Vagina (tissue), 2 donors: Measurements from ENCODE around the gene SPHK2. TPM values are rescaled to one million over a fixed set of nuclear protein-coding genes. Genes with fewer than 3 reads are reported as not detected.
"Not testable (repeated sequence)": the region's sequence is repeated elsewhere in the genome, so short reads cannot be mapped to it uniquely, and the experiment has no call there.

ENCODE experiments used
- DNase-seq, 2 donors: peaks; one replicate each; pipeline ENCODE4 v3.0.0-alpha.2; 2017; ENCODE audit errors: extremely low spot score in 2 of 2
- H3K27ac ChIP-seq: fragments of 200-600 bp; sonication (generic); one replicate; pipeline ENCODE4 v1.5.1; 2019
- H3K27me3 ChIP-seq: fragments of 200-600 bp; sonication (generic); one replicate; pipeline ENCODE4 v1.5.1; 2019
- H3K36me3 ChIP-seq, 2 donors: fragments of 200-600 bp; sonication (generic); one replicate each; pipeline ENCODE4 v1.5.1; 2017 to 2019
- H3K4me1 ChIP-seq: fragments of 200-600 bp; sonication (generic); one replicate; pipeline ENCODE4 v1.5.1; 2019
- H3K4me3 ChIP-seq, 2 donors: fragments of 200-600 bp; sonication (generic); 1 replicate in 1 of 2; 2 replicates in 1 of 2; pipeline ENCODE4 v1.5.1; 2016 to 2019
- H3K9me3 ChIP-seq: fragments of 200-600 bp; sonication (generic); one replicate; pipeline ENCODE4 v1.5.1; 2019
- POLR2A ChIP-seq, 2 donors: fragments of 450-650 bp; IDR thresholded peaks; one replicate each; pipeline ENCODE4 v1.6.1; 2017; ENCODE audit warnings: antibody characterized with exemption in 2 of 2, mild to moderate bottlenecking in 2 of 2, moderate library complexity in 2 of 2
- POLR2AphosphoS5 ChIP-seq, 2 donors: sonication (generic); formaldehyde crosslinking; IDR thresholded peaks; one replicate each; pipeline ENCODE4 v1.9.0; 2017; ENCODE audit warnings: antibody characterized with exemption in 2 of 2, mild to moderate bottlenecking in 2 of 2, low read depth in 1 of 2; ENCODE audit not compliant: insufficient read depth in 1 of 2
- intact Hi-C: fragments of 100-400 bp; cut with DNase I; formaldehyde crosslinking; loops from one replicate; pipeline ENCODE4 v1.15.1; 2023
- total RNA-seq: library from RNA; depleted of rRNA; stranded (reverse); fragments of >200 nt; gene quantifications from one replicate; pipeline ENCODE4 v1.2.3, GENCODE V29; 2016
- TF ChIP-seq, protein P1 (sequence below), 3 experiments: fragments of 450-650 bp in 2 of 3; fragments of 200-600 bp in 1 of 3; sonication (generic) in 1 of 3; IDR thresholded peaks; one replicate each; pipeline ENCODE4 v1.5.1; 2017 to 2019; ENCODE audit warnings: antibody characterized with exemption in 3 of 3, mild to moderate bottlenecking in 2 of 3, moderate library complexity in 2 of 3

The SPHK2 gene
- total RNA-seq, 1 donor from 2014 or later, result 19.9 TPM

DNA sequence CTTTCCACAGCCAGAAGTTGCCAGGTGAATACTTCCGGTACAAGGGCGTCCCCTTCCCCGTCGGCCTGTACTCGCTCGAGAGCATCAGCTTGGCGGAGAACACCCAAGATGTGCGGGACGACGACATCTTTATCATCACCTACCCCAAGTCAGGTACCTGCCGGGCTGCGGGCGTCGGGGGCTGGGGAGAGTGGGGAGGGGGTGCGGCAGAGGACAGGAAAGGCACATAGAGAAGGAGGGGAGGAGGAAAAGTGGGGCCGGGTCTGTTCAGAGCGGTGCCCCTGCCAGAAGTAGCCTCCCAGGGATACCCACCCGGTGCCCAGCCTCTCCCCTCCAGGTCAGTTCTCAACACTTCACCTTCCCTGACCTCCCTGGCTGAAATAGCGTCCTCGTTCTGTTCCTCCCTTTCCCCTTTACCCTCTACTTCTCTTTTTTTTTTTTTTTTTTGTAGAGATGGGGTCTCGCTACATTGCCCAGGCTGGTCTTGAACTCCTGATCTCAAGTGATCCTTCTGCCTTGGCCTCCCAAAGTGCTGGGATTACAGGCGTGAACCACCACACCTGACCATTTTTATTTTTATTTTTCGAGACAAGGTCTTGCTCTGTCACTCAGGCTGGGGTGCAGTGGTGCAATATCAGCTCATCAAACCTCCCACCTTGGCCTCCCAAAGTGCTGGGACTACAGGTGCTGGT, 43.2 kb upstream of the SPHK2 start:
- Histone ChIP-seq H3K4me3 (no peak overlapping the region), H3K27me3 (no peaks in the 10 kb centered on the region), H3K4me1 (no peaks in the 10 kb centered on the region), H3K9me3 (no peaks in the 10 kb centered on the region), H3K27ac (no peak overlapping the region), H3K36me3 (no peaks in the 10 kb centered on the region)
- TF ChIP-seq POLR2A (IDR thresholded peaks at IDR 0.05) (no peak), POLR2AphosphoS5 (IDR thresholded peaks at IDR 0.05; ENCODE audit: insufficient read depth in 1 of 2, low read depth in 1 of 2) (no peak)
- TF ChIP-seq, protein P1, sequence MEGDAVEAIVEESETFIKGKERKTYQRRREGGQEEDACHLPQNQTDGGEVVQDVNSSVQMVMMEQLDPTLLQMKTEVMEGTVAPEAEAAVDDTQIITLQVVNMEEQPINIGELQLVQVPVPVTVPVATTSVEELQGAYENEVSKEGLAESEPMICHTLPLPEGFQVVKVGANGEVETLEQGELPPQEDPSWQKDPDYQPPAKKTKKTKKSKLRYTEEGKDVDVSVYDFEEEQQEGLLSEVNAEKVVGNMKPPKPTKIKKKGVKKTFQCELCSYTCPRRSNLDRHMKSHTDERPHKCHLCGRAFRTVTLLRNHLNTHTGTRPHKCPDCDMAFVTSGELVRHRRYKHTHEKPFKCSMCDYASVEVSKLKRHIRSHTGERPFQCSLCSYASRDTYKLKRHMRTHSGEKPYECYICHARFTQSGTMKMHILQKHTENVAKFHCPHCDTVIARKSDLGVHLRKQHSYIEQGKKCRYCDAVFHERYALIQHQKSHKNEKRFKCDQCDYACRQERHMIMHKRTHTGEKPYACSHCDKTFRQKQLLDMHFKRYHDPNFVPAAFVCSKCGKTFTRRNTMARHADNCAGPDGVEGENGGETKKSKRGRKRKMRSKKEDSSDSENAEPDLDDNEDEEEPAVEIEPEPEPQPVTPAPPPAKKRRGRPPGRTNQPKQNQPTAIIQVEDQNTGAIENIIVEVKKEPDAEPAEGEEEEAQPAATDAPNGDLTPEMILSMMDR (IDR thresholded peaks at IDR 0.05), result no peak
- DNase-seq, result no peak
- intact Hi-C loops, result no loop called here

DNA sequence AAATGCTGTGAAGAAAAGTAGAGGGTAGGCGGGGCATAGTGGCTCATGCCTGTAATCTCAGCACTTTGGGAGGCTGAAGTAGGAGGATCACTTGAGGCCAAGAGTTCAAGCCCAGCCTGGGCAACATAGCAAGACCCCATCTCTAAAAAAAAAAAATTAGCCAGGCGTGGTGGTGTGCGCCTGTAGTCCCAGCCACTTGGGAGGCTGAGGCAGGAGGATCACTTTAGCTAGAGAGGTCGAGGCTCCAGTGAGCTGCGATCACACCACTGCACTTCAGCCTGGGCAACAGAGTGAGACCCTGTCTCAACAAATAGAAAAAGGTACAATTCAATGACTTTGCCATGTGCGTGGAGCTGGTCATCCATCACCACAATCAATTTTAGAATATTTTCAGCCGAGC, 41.4 kb upstream of the SPHK2 start:
- H3K4me1 ChIP-seq, H3K36me3 ChIP-seq, H3K27me3 ChIP-seq, intact Hi-C loops, H3K27ac ChIP-seq, H3K9me3 ChIP-seq, DNase-seq, H3K4me3 ChIP-seq: not testable (repeated sequence)

DNA sequence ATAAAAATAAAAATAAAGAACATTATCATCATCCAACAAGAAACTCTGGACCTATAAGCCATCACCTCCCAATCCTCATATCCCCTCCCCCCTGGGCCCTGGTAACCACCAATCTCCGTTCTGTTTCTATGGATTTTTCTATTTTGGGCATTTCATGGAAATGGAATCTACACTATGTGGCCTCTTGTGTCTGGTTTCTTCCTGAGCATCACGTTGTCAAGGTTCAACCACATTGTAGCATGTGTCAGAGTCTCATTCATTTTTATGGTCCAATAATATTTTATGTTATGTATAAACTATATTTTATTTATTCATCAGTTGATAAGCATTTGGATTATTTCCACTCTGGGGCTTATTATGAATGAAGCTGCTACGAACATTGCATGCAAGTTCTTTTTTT, 40.4 kb upstream of the SPHK2 start:
- Histone ChIP-seq H3K9me3 (no peaks in the 10 kb centered on the region), H3K36me3 (no peaks in the 10 kb centered on the region), H3K4me3 (no peak overlapping the region), H3K27ac (no peak overlapping the region), H3K4me1 (no peaks in the 10 kb centered on the region), H3K27me3 (no peaks in the 10 kb centered on the region)
- DNase-seq, result no peak
- intact Hi-C loops, result no loop called here
- TF ChIP-seq, protein P1 (IDR thresholded peaks at IDR 0.05), result no peak
- TF ChIP-seq POLR2AphosphoS5 (IDR thresholded peaks at IDR 0.05; ENCODE audit: insufficient read depth in 1 of 2, low read depth in 1 of 2) (no peak), POLR2A (IDR thresholded peaks at IDR 0.05) (no peak)

DNA sequence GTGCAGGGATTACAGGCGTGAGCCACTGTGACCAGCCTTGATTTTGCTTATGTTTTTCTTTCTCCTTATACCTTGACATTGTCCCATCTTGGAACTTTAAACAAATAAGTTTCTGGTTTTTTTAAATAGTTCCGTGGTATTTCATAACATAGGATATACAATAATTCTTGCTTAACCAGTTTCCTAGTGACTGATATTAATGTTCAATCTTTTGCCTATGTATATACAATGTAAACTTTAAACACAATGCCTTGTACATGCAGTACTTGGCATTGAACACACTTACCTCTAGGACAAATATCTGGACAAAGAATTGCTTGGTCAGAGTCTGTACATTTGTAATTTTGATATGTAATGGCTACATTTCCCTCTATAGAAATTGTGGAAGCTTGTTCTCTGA, 37.1 kb upstream of the SPHK2 start:
- Histone ChIP-seq H3K27ac (no peak overlapping the region), H3K36me3 (no peaks in the 10 kb centered on the region), H3K27me3 (no peaks in the 10 kb centered on the region), H3K4me3 (no peak overlapping the region), H3K9me3 (no peaks in the 10 kb centered on the region), H3K4me1 (peaks cover 13% of the 10 kb centered on the region)
- TF ChIP-seq, protein P1 (IDR thresholded peaks at IDR 0.05), result no peak
- no peak for TF ChIP-seq POLR2A (IDR thresholded peaks at IDR 0.05)
- TF ChIP-seq POLR2AphosphoS5 (IDR thresholded peaks at IDR 0.05; ENCODE audit: insufficient read depth in 1 of 2, low read depth in 1 of 2), result no peak
- intact Hi-C loops, result no loop called here
- DNase-seq, result no peak

DNA sequence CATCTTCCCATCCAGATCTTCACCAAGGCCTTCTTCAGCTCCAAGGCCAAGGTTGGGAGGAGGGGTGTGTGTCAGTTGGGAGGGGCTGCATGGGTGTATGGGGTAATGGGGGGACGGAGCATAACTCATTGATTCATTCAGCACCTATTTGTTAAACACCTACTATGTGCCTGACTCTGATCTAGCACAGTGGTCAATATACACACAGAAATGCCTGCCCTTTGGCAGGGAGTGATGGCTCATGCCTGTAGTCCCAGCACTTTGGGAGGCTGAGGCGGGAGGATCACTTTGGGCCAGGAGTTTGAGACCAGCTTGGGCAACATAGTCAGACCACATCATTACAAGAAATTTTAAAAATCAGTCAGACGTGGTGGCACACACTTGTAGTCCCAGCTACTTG, 31.9 kb upstream of the SPHK2 start:
- Histone ChIP-seq H3K4me1 (peaks cover 24% of the 10 kb centered on the region), H3K9me3 (no peaks in the 10 kb centered on the region), H3K27me3 (no peaks in the 10 kb centered on the region), H3K27ac (no peak overlapping the region), H3K36me3 (no peaks in the 10 kb centered on the region), H3K4me3 (no peak overlapping the region)
- intact Hi-C loops, result loop anchor here (5.0 kb wide), 1 partner anchor 95 kb away; no protein-coding TSS in a partner anchor
- TF ChIP-seq, protein P1 (IDR thresholded peaks at IDR 0.05), result no peak
- DNase-seq, result no peak
